ENCODE data around the gene HDAC6. TPM values are rescaled to one million over a fixed set of nuclear protein-coding genes. Genes with fewer than 3 reads are reported as not detected.

Gene HDAC6
- total and polyA plus RNA-seq, 2 donors (not counting 3 experiments of a cell fraction or from before 2014, with no cell fraction given): 43.7 to 58.4 TPM

- TF ChIP-seq JUN (IDR thresholded peaks at IDR 0.05; ENCODE audit: borderline replicate concordance, insufficient read depth, insufficient read length, low read depth) (no peak), FOS (IDR thresholded peaks at IDR 0.05; ENCODE audit: borderline replicate concordance, insufficient read depth, low read length) (no peak), MAX (IDR thresholded peaks at IDR 0.05; ENCODE audit: insufficient read depth, insufficient read length) (no peak), GATA2 (IDR thresholded peaks at IDR 0.05; ENCODE audit: insufficient read depth, insufficient read length, low read depth, low read length) (no peak), MYC (IDR thresholded peaks at IDR 0.05; ENCODE audit: low read depth, low read length) (no peak), CTCF (IDR thresholded peaks at IDR 0.05; ENCODE audit: extremely low read depth in 1 of 2, insufficient read depth in 1 of 2, low read depth in 1 of 2, low read length in 2 of 2) (no peak), POLR2AphosphoS5 (IDR thresholded peaks at IDR 0.05; ENCODE audit: insufficient read depth, low read depth, low read length) (no peak), POLR2A (IDR thresholded peaks at IDR 0.05; ENCODE audit: low read depth, low read length) (no peak), EZH2 (IDR thresholded peaks at IDR 0.05; ENCODE audit: borderline replicate concordance, low read depth, low read length, severe bottlenecking) (no peak)
- no peak overlapping the region for H2AFZ ChIP-seq (ENCODE audit: low read depth, low read length)
- no peaks in the 10 kb centered on the region for H3K4me1 ChIP-seq (ENCODE audit: control insufficient read depth, extremely low read depth, insufficient read depth, low read length)
- no peak for DNase-seq (ENCODE audit: low read depth, low spot score)
- no peak overlapping the region for H3K4me3 ChIP-seq (replicated peaks in 1 of 3; ENCODE audit: insufficient read depth in 1 of 3, low read depth in 1 of 3, low read length in 3 of 3)
- peaks cover 0 to 2% of the 10 kb centered on the region in 2 experiments for H3K36me3 ChIP-seq (ENCODE audit: control insufficient read depth in 2 of 2, extremely low read depth in 1 of 2, insufficient read depth in 2 of 2, low read length in 2 of 2)
- dilution Hi-C loops (cut with MboI; ENCODE audit: extremely low pct_ligation_motif_present, low sequenced_read_pairs) (no loop called here), intact Hi-C loops (cut with micrococcal nuclease) (no loop called here)
- H3K79me2 ChIP-seq (ENCODE audit: control insufficient read depth, insufficient read depth, low read length): no peaks in the 10 kb centered on the region
- POLR2A ChIA-PET: no interaction called here
- no peak for FAIRE-seq
- no peaks in the 10 kb centered on the region for H4K20me1 ChIP-seq (replicated peaks; ENCODE audit: control insufficient read depth, extremely low read depth, insufficient read depth, low read length)
- H3K9ac ChIP-seq (replicated peaks; ENCODE audit: extremely low read depth, insufficient read depth, low read length): no peak overlapping the region
- H3K4me2 ChIP-seq (ENCODE audit: insufficient read depth, low read length): no peak overlapping the region
- CTCF ChIA-PET: no interaction called here
- no TSS peak for BruUV-seq (replicated peaks)
- H3K27me3 ChIP-seq (ENCODE audit: control insufficient read depth in 2 of 2, insufficient read depth in 2 of 2, low read length in 2 of 2): no peaks in the 10 kb centered on the region
- no peaks in the 10 kb centered on the region for H3K9me3 ChIP-seq (replicated peaks; ENCODE audit: control insufficient read depth, insufficient read depth, low read length)
- H3K27ac ChIP-seq (ENCODE audit: insufficient read depth, low read depth, low read length): no peak overlapping the region
- no peaks in the 10 kb centered on the region for H3K9me1 ChIP-seq (replicated peaks; ENCODE audit: control insufficient read depth, extremely low read depth, insufficient read depth, low read length)
Measured at GRCh38 chrX:48818098-48818497, 16.2 kb downstream of the HDAC6 start.
